DND-41 (cell line): ENCODE results near the gene ZBED4.

Experiments used
- EZH2 ChIP-seq: IDR thresholded peaks from 3 replicates; pipeline ENCODE4 v1.6.1; 2012; ENCODE audit warnings: borderline replicate concordance, low read depth, mild to moderate bottlenecking, moderate library complexity, low read length, inconsistent platforms; ENCODE audit not compliant: severe bottlenecking
- TF ChIP-seq, protein P1 (sequence below): IDR thresholded peaks from 2 replicates; pipeline ENCODE4 v1.5.1; 2012; ENCODE audit warnings: borderline replicate concordance, low read length, moderate library complexity, mild to moderate bottlenecking; ENCODE audit not compliant: poor library complexity, severe bottlenecking; ENCODE audit errors: extremely low read depth

DNA sequence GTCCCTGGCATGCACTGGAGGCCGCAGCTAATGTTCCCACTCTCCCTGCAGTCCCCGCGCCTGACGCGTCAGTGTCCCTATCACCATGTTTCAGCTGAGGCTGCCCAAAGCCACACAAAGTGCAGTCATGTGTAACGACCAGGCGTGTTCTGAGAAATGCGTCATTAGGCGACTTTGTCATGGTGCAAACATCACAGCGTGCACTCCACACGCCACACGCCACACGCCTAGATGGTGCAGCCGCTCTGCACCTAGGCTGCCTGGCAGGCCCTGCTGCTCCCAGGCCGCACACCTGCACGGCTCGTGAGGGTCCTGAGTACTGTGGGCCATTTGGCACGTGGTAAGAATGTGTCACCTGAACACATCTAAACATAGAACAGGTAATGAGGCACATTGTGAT is 67.2 kb downstream of the ZBED4 start:
- no peak for TF ChIP-seq EZH2
- TF ChIP-seq, protein P1, sequence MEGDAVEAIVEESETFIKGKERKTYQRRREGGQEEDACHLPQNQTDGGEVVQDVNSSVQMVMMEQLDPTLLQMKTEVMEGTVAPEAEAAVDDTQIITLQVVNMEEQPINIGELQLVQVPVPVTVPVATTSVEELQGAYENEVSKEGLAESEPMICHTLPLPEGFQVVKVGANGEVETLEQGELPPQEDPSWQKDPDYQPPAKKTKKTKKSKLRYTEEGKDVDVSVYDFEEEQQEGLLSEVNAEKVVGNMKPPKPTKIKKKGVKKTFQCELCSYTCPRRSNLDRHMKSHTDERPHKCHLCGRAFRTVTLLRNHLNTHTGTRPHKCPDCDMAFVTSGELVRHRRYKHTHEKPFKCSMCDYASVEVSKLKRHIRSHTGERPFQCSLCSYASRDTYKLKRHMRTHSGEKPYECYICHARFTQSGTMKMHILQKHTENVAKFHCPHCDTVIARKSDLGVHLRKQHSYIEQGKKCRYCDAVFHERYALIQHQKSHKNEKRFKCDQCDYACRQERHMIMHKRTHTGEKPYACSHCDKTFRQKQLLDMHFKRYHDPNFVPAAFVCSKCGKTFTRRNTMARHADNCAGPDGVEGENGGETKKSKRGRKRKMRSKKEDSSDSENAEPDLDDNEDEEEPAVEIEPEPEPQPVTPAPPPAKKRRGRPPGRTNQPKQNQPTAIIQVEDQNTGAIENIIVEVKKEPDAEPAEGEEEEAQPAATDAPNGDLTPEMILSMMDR = no peak
